GM18526 (cell line): ENCODE measurements around the gene P3H3.

Experiments
- POLR2A ChIP-seq: IDR thresholded peaks from 3 replicates; pipeline ENCODE4 v1.6.1; 2011; ENCODE audit not compliant: insufficient read length; ENCODE audit errors: extremely low read depth

P3H3 gene

GRCh38 chr12:6790496-6791150 is 37.6 kb upstream of the P3H3 start:
- no peak for TF ChIP-seq POLR2A

- no peak for TF ChIP-seq POLR2A
These were observed 36.2 kb upstream of the P3H3 start for GRCh38 chr12:6791931-6792520.

- no peak for TF ChIP-seq POLR2A
These were observed 35.5 kb upstream of the P3H3 start for GRCh38 chr12:6792522-6793201.

GRCh38 chr12:6795088-6795487 is 33.1 kb upstream of the P3H3 start:
- TF ChIP-seq POLR2A, result no peak

- no peak for TF ChIP-seq POLR2A
These were observed 31.6 kb upstream of the P3H3 start for GRCh38 chr12:6796576-6796975.

- no peak for TF ChIP-seq POLR2A
These were observed 29.1 kb upstream of the P3H3 start for GRCh38 chr12:6799147-6799546.

- TF ChIP-seq POLR2A, result no peak
These were observed 21.0 kb upstream of the P3H3 start for GRCh38 chr12:6807170-6807569.

- no peak for TF ChIP-seq POLR2A
These were observed 19.2 kb upstream of the P3H3 start for GRCh38 chr12:6809056-6809455.

- no peak for TF ChIP-seq POLR2A
These were observed 17.4 kb upstream of the P3H3 start for GRCh38 chr12:6810758-6811157.

GRCh38 chr12:6813363-6813762 is 14.8 kb upstream of the P3H3 start:
- no peak for TF ChIP-seq POLR2A

- TF ChIP-seq POLR2A, result no peak
These were observed 11.6 kb upstream of the P3H3 start for GRCh38 chr12:6816598-6816997.

- no peak for TF ChIP-seq POLR2A
These were observed 11.1 kb upstream of the P3H3 start for GRCh38 chr12:6817098-6817497.

GRCh38 chr12:6817662-6818157 is 10.5 kb upstream of the P3H3 start:
- no peak for TF ChIP-seq POLR2A

- no peak for TF ChIP-seq POLR2A
These were observed 10.0 kb upstream of the P3H3 start for GRCh38 chr12:6818222-6818621.

GRCh38 chr12:6818645-6819044 is 9.6 kb upstream of the P3H3 start:
- TF ChIP-seq POLR2A, result no peak
